ENCODE data around the gene SYNGR3.
"Not testable (repeated sequence)": the region's sequence is repeated elsewhere in the genome, so short reads cannot be mapped to it uniquely, and the experiment has no call there.

SYNGR3 gene

GRCh38 chr16:2008631-2009163 is 18.9 kb downstream of the SYNGR3 start:
- TF ChIP-seq, protein P1, sequence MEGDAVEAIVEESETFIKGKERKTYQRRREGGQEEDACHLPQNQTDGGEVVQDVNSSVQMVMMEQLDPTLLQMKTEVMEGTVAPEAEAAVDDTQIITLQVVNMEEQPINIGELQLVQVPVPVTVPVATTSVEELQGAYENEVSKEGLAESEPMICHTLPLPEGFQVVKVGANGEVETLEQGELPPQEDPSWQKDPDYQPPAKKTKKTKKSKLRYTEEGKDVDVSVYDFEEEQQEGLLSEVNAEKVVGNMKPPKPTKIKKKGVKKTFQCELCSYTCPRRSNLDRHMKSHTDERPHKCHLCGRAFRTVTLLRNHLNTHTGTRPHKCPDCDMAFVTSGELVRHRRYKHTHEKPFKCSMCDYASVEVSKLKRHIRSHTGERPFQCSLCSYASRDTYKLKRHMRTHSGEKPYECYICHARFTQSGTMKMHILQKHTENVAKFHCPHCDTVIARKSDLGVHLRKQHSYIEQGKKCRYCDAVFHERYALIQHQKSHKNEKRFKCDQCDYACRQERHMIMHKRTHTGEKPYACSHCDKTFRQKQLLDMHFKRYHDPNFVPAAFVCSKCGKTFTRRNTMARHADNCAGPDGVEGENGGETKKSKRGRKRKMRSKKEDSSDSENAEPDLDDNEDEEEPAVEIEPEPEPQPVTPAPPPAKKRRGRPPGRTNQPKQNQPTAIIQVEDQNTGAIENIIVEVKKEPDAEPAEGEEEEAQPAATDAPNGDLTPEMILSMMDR (IDR thresholded peaks at IDR 0.05; ENCODE audit: low read depth, low read length) = no peak
- Histone ChIP-seq H3K4me3 (ENCODE audit: low read depth, low read length) (peak overlapping the region; percentile 73), H3K27ac (peak overlapping the region; percentile 86), H3K9me3 (ENCODE audit: severe bottlenecking) (no peaks in the 10 kb centered on the region), H3K36me3 (peaks cover 37% of the 10 kb centered on the region), H3K27me3 (ENCODE audit: insufficient read depth, low read depth, severe bottlenecking) (no peaks in the 10 kb centered on the region)
- no peak for DNase-seq

GRCh38 chr16:2009164-2009711 is 19.5 kb downstream of the SYNGR3 start:
- Histone ChIP-seq H3K4me3 (ENCODE audit: low read depth, low read length) (peak overlapping the region; percentile 73), H3K36me3 (peaks cover 36% of the 10 kb centered on the region), H3K27me3 (ENCODE audit: insufficient read depth, low read depth, severe bottlenecking) (no peaks in the 10 kb centered on the region), H3K9me3 (ENCODE audit: severe bottlenecking) (no peaks in the 10 kb centered on the region), H3K27ac (peak overlapping the region; percentile 86)
- TF ChIP-seq, protein P1 (IDR thresholded peaks at IDR 0.05; ENCODE audit: low read depth, low read length) = no peak
- DNase-seq = no peak

DNA sequence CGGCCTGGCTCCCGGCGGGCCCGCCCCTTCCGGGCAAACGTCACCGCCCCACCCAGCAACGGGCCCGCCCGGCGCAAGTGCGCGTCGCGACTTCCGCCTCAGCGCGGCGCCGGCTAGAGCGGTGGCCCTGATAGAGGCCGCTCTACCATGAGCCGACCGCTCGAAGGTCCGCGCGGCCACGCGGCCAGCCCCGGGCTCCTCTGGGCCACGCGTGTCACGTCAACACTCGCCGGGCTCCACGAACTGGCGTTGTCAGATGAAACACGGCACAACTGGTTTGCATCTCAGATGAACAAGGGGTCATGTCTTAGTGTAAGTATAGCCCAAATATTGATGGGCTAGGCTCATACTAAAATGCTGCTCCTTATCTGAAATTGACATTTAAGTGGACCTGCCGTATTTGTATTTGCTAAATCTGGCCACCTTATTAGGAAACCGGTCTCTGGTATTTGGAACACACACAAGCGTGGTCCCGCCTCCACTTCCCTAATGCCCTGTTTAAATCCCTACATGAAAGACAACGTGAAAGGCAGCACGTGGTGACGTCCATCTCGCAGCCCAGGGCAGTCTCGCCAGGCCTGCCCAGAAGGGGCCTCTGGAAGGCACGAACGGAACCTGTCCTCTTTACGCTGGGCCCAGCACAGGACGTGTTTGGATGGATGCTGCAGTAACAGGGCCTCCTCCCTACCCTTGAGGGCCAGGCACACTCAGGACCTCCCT is 20.2 kb downstream of the SYNGR3 start, which contains the start of gene ZNF598:
Gene ZNF598, minus strand, starts transcription at position 31 of the 720 bp plus-strand sequence.
- TF ChIP-seq, protein P1 (IDR thresholded peaks at IDR 0.05; ENCODE audit: low read depth, low read length) = no peak
- peak; percentile 79 for DNase-seq
- Histone ChIP-seq H3K27ac (peak within 1 kb of the TSS; percentile 86), H3K27me3 (ENCODE audit: insufficient read depth, low read depth, severe bottlenecking) (no peaks in the 10 kb centered on the region), H3K4me3 (ENCODE audit: low read depth, low read length) (peak within 1 kb of the TSS; percentile 73), H3K36me3 (peaks cover 29% of the 10 kb centered on the region), H3K9me3 (ENCODE audit: severe bottlenecking) (no peaks in the 10 kb centered on the region)

- H3K36me3 ChIP-seq = peaks cover 18% of the 10 kb centered on the region
- not testable (repeated sequence) for H3K9me3 ChIP-seq (ENCODE audit: severe bottlenecking); H3K27me3 ChIP-seq (ENCODE audit: insufficient read depth, low read depth, severe bottlenecking); H3K4me3 ChIP-seq (ENCODE audit: low read depth, low read length); H3K27ac ChIP-seq; DNase-seq
These were observed 22.0 kb downstream of the SYNGR3 start for GRCh38 chr16:2011726-2012125.

DNA sequence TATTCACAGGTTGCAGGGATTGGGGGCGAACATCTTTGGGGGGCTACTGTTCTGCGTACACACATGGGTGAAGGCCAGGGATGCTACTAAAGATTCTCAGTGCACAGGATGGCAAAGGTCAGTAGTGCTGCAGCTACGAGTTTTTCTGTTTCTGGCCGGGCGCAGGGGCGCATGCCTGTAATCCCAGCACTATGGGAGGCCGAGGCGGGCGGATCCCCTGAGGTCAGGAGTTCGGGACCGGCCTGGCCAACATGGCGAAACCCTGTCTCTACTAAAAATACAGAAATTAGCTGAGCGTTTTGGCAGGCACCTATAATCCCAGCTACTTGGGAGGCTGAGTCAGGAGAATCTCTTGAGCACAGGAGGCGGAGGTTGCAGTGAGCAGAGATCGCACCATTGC is 23.8 kb downstream of the SYNGR3 start:
- Histone ChIP-seq H3K27me3 (ENCODE audit: insufficient read depth, low read depth, severe bottlenecking) (no peaks in the 10 kb centered on the region), H3K9me3 (ENCODE audit: severe bottlenecking) (no peaks in the 10 kb centered on the region), H3K4me3 (ENCODE audit: low read depth, low read length) (no peak overlapping the region), H3K27ac (no peak overlapping the region), H3K36me3 (peaks cover 4% of the 10 kb centered on the region)
- TF ChIP-seq, protein P1 (IDR thresholded peaks at IDR 0.05; ENCODE audit: low read depth, low read length) = no peak
- DNase-seq = no peak

- Histone ChIP-seq H3K27ac (no peak overlapping the region; the same call in none of the 2 replicates), H3K9me3 (ENCODE audit: severe bottlenecking) (no peaks in the 10 kb centered on the region), H3K36me3 (no peaks in the 10 kb centered on the region), H3K27me3 (ENCODE audit: insufficient read depth, low read depth, severe bottlenecking) (no peaks in the 10 kb centered on the region), H3K4me3 (ENCODE audit: low read depth, low read length) (no peak overlapping the region)
- no peak for DNase-seq
- TF ChIP-seq, protein P1 (IDR thresholded peaks at IDR 0.05; ENCODE audit: low read depth, low read length) = no peak
These were observed 25.6 kb downstream of the SYNGR3 start for GRCh38 chr16:2015117-2015946.

All from WERI-Rb-1 (cell line).